Smooth muscle cell (in vitro differentiated cells): ENCODE results near the gene CGNL1. TPM values are rescaled to one million over a fixed set of nuclear protein-coding genes. Genes with fewer than 3 reads are reported as not detected.

Experiments used
- DNase-seq: peaks from one replicate; lab custom pipeline; 2025; ENCODE audit not compliant: unreplicated experiment; lab: John Stamatoyannopoulos, UW
- H2AFZ ChIP-seq: fragments of 200-600 bp; sonication (generic); 2 replicates; pipeline ENCODE4 v1.6.0; 2016; ENCODE audit warnings: antibody characterized with exemption, low read depth, mild to moderate bottlenecking
- H3F3A ChIP-seq: fragments of 200-600 bp; sonication (generic); 2 replicates; pipeline ENCODE4 v1.6.0; 2017; ENCODE audit warnings: antibody characterized with exemption, low read depth
- H3K27ac ChIP-seq: fragments of 200-600 bp; sonication (generic); 2 replicates; pipeline ENCODE4 v1.5.1; 2016; ENCODE audit warnings: low read depth, mild to moderate bottlenecking
- H3K27me3 ChIP-seq: fragments of 200-600 bp; sonication (generic); 2 replicates; pipeline ENCODE4 v1.6.1; 2016; ENCODE audit warnings: low read depth, mild to moderate bottlenecking
- H3K36me3 ChIP-seq: fragments of 200-600 bp; sonication (generic); 2 replicates; pipeline ENCODE4 v1.5.1; 2016; ENCODE audit warnings: low read depth
- H3K4me1 ChIP-seq: fragments of 200-600 bp; sonication (generic); 2 replicates; pipeline ENCODE4 v1.5.1; 2016; ENCODE audit warnings: low read depth
- H3K4me2 ChIP-seq: fragments of 200-600 bp; sonication (generic); 2 replicates; pipeline ENCODE4 v1.6.0; 2016; ENCODE audit warnings: mild to moderate bottlenecking
- H3K4me3 ChIP-seq: fragments of 200-600 bp; sonication (generic); 2 replicates; pipeline ENCODE4 v1.5.1; 2016; ENCODE audit warnings: mild to moderate bottlenecking
- H3K79me2 ChIP-seq: fragments of 200-600 bp; sonication (generic); 2 replicates; pipeline ENCODE4 v1.6.0; 2016; ENCODE audit warnings: low read depth, mild to moderate bottlenecking
- H3K9ac ChIP-seq: fragments of 200-600 bp; sonication (generic); 2 replicates; pipeline ENCODE4 v1.6.0; 2016; ENCODE audit warnings: low read depth
- H3K9me3 ChIP-seq: fragments of 200-600 bp; sonication (generic); replicated peaks from 2 replicates; pipeline ENCODE4 v1.5.1; 2016; ENCODE audit warnings: low read depth
- H4K20me1 ChIP-seq: fragments of 200-600 bp; sonication (generic); 2 replicates; pipeline ENCODE4 v1.6.0; 2016; ENCODE audit warnings: low read depth
- CTCF ChIP-seq: fragments of 200-600 bp; sonication (generic); IDR thresholded peaks from 2 replicates; pipeline ENCODE4 v1.5.1; 2017; ENCODE audit warnings: borderline replicate concordance, mild to moderate bottlenecking, antibody characterized with exemption; ENCODE audit not compliant: insufficient read depth, poor library complexity, severe bottlenecking
- WGBS: methylation state at CpG from one replicate; pipeline ENCODE4 v1.1.7; 2016; ENCODE audit warnings: low lambda C conversion rate; 5-methylcytosine and 5-hydroxymethylcytosine counted together
- polyA plus RNA-seq: library from polyadenylated mRNA; unstranded; fragments of >200 nt; fragmentation: Nextera tagmentation; extraction: Ambion mirVana; gene quantifications from 2 replicates; pipeline ENCODE4 v1.2.1, GENCODE V29; 2016
- total RNA-seq: library from RNA; depleted of rRNA; stranded (reverse); fragments of >200 nt; gene quantifications from 2 replicates; pipeline ENCODE4 v1.2.3, GENCODE V29; 2014

Gene CGNL1
- total and polyA plus RNA-seq, 2 experiments from 2014 or later = 4.2 to 9.5 TPM

DNA sequence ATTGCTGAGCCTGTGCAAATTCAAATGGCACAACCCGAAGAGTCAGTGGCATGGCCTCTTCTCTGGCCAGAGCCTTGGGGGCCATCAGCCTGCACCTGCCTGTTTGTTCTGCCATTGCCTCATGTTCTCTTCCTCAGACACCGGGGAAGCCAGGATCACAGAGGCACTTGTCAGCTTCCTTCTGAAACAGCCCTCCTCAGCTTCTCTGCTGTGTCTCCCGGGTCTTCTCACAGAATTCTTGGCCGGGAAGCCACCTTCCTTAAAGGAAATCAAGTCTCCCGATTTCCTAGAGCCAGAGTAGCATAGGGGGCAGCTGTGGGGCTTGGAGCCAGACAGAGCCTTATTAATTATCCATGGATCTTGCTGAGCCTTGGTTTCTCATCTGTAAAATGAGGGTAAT is 47.4 kb upstream of the CGNL1 start:
- H3K36me3 ChIP-seq = no peaks in the 10 kb centered on the region
- DNase-seq = no peak
- no peaks in the 10 kb centered on the region for H4K20me1 ChIP-seq
- no peaks in the 10 kb centered on the region for H3F3A ChIP-seq
- H3K4me3 ChIP-seq = no peak overlapping the region
- H3K4me1 ChIP-seq = no peaks in the 10 kb centered on the region
- TF ChIP-seq CTCF = no peak
- 82% methylated on average over 5 of the region's 5 CpGs for WGBS
- no peaks in the 10 kb centered on the region for H3K27me3 ChIP-seq
- H2AFZ ChIP-seq = no peak overlapping the region
- H3K27ac ChIP-seq = no peak overlapping the region
- H3K4me2 ChIP-seq = no peak overlapping the region
- no peaks in the 10 kb centered on the region for H3K9me3 ChIP-seq
- no peak overlapping the region for H3K9ac ChIP-seq
- no peaks in the 10 kb centered on the region for H3K79me2 ChIP-seq

- Histone ChIP-seq H3K4me2 (no peak overlapping the region), H2AFZ (no peak overlapping the region), H3K36me3 (no peaks in the 10 kb centered on the region), H3K9ac (no peak overlapping the region), H3K4me1 (no peaks in the 10 kb centered on the region), H3K4me3 (no peak overlapping the region), H3K9me3 (no peaks in the 10 kb centered on the region), H3K27ac (no peak overlapping the region), H4K20me1 (no peaks in the 10 kb centered on the region), H3F3A (no peaks in the 10 kb centered on the region), H3K79me2 (no peaks in the 10 kb centered on the region), H3K27me3 (no peaks in the 10 kb centered on the region)
- 94% methylated on average over 13 of the region's 13 CpGs for WGBS
- TF ChIP-seq CTCF = no peak
- DNase-seq = no peak
Measured at GRCh38 chr15:57329582-57330367, 46.5 kb upstream of the CGNL1 start.

DNA sequence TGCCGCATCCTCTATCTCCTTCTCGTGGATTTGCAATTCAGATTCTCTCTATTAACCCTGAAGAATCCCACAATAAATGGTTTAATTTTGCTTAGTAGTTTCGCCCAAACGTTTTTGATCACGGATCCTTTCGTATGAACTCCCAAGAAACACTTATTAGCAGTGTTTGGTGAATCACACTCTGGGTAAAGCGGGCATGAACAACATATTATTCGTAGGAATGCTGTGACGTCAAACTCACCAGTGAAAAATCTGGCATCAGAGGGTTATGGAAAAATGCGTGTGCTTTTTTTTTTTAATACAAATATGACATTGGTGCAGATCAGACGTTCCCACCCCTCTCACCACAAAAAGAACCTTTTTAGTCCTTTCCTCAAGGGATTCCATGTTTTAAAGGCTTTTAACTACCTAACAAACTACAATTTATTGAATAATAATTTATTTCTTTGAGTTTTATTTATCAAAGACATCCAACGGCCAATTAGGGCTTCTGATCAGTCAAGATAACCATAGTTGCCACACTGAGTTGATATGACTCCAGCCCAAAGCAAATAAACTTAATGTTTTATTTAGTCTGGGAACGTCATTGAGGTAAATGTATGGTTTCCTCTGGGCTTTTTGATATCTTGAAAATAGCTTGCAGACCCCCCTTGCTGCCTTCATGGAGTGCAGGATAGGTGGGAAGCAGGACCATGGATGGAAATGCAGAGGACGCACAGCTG is 45.5 kb upstream of the CGNL1 start:
- no peak overlapping the region for H2AFZ ChIP-seq
- no peaks in the 10 kb centered on the region for H3K4me1 ChIP-seq
- no peaks in the 10 kb centered on the region for H3K79me2 ChIP-seq
- no peak overlapping the region for H3K4me2 ChIP-seq
- WGBS = 89% methylated on average over 14 of the region's 14 CpGs
- H3K9ac ChIP-seq = no peak overlapping the region
- H3K4me3 ChIP-seq = no peak overlapping the region
- no peak for DNase-seq
- H4K20me1 ChIP-seq = no peaks in the 10 kb centered on the region
- H3K27ac ChIP-seq = no peak overlapping the region
- H3K36me3 ChIP-seq = no peaks in the 10 kb centered on the region
- no peaks in the 10 kb centered on the region for H3K27me3 ChIP-seq
- TF ChIP-seq CTCF = no peak
- no peaks in the 10 kb centered on the region for H3K9me3 ChIP-seq
- H3F3A ChIP-seq = no peaks in the 10 kb centered on the region
